ENCODE data around the gene PIP5K1B.

Gene PIP5K1B

GRCh38 chr9:68961587-68961986, 256.5 kb downstream of the PIP5K1B start:
- in situ Hi-C loops (cut with HindIII; ENCODE audit: low sequenced_read_pairs) = no loop called here

GRCh38 chr9:68963416-68963815, 258.4 kb downstream of the PIP5K1B start:
- no peak for DNase-seq (ENCODE audit: low read depth, low spot score)
- TF ChIP-seq CTCF (IDR thresholded peaks at IDR 0.05; ENCODE audit: low read depth, low read length) = no peak
- no peak overlapping the region for H3K4me3 ChIP-seq (ENCODE audit: low read depth, low read length)
- in situ Hi-C loops (cut with HindIII; ENCODE audit: low sequenced_read_pairs) = no loop called here

More at GRCh38 chr9:68961587-68961986, 256.5 kb downstream of the PIP5K1B start:
- TF ChIP-seq CTCF (IDR thresholded peaks at IDR 0.05; ENCODE audit: low read depth, low read length) = no peak
- DNase-seq (ENCODE audit: low read depth, low spot score) = no peak
- H3K4me3 ChIP-seq (ENCODE audit: low read depth, low read length) = no peak overlapping the region

GRCh38 chr9:68964102-68964541, 259.1 kb downstream of the PIP5K1B start:
- no peak for TF ChIP-seq CTCF (IDR thresholded peaks at IDR 0.05; ENCODE audit: low read depth, low read length)
- in situ Hi-C loops (cut with HindIII; ENCODE audit: low sequenced_read_pairs) = no loop called here
- H3K4me3 ChIP-seq (ENCODE audit: low read depth, low read length) = no peak overlapping the region
- DNase-seq (ENCODE audit: low read depth, low spot score) = no peak

GRCh38 chr9:68964765-68965164, 259.7 kb downstream of the PIP5K1B start:
- in situ Hi-C loops (cut with HindIII; ENCODE audit: low sequenced_read_pairs) = no loop called here
- DNase-seq (ENCODE audit: low read depth, low spot score) = no peak
- no peak overlapping the region for H3K4me3 ChIP-seq (ENCODE audit: low read depth, low read length)
- TF ChIP-seq CTCF (IDR thresholded peaks at IDR 0.05; ENCODE audit: low read depth, low read length) = no peak

- no peak overlapping the region for H3K4me3 ChIP-seq (ENCODE audit: low read depth, low read length)
- DNase-seq (ENCODE audit: low read depth, low spot score) = no peak
- TF ChIP-seq CTCF (IDR thresholded peaks at IDR 0.05; ENCODE audit: low read depth, low read length) = no peak
- in situ Hi-C loops (cut with HindIII; ENCODE audit: low sequenced_read_pairs) = no loop called here
These were observed 261.5 kb downstream of the PIP5K1B start for GRCh38 chr9:68966496-68966944.

- no peak overlapping the region for H3K4me3 ChIP-seq (ENCODE audit: low read depth, low read length)
- no peak for TF ChIP-seq CTCF (IDR thresholded peaks at IDR 0.05; ENCODE audit: low read depth, low read length)
- no peak for DNase-seq (ENCODE audit: low read depth, low spot score)
- in situ Hi-C loops (cut with HindIII; ENCODE audit: low sequenced_read_pairs) = no loop called here
These were observed 262.8 kb downstream of the PIP5K1B start for GRCh38 chr9:68967800-68968199.

- TF ChIP-seq CTCF (IDR thresholded peaks at IDR 0.05; ENCODE audit: low read depth, low read length) = no peak
- no peak for DNase-seq (ENCODE audit: low read depth, low spot score)
- in situ Hi-C loops (cut with HindIII; ENCODE audit: low sequenced_read_pairs) = no loop called here
- H3K4me3 ChIP-seq (ENCODE audit: low read depth, low read length) = no peak overlapping the region
These were observed 264.5 kb downstream of the PIP5K1B start for GRCh38 chr9:68969538-68969937.

Data from astrocyte of the spinal cord (primary cell).